HG03280 (cell line): Measurements from ENCODE around the gene ZNF775.

Source experiments
- ATAC-seq: cut with Tn5 transposase; IDR thresholded peaks from one replicate; pipeline ENCODE4 v1.9.1; 2021; ENCODE audit warnings: mild to moderate bottlenecking, moderate library complexity; ENCODE audit not compliant: unreplicated experiment

ZNF775 gene

GRCh38 chr7:150345012-150345411 is 34.1 kb upstream of the ZNF775 start:
- no peak for ATAC-seq

GRCh38 chr7:150346922-150347321 is 32.2 kb upstream of the ZNF775 start:
- ATAC-seq, result no peak

GRCh38 chr7:150351587-150352194 is 27.4 kb upstream of the ZNF775 start:
- no peak for ATAC-seq

GRCh38 chr7:150355666-150356059 is 23.5 kb upstream of the ZNF775 start:
- no peak for ATAC-seq

- no peak for ATAC-seq
These were observed 22.7 kb upstream of the ZNF775 start for GRCh38 chr7:150356265-150356897.

- ATAC-seq, result peak; percentile 50
These were observed 21.9 kb upstream of the ZNF775 start for GRCh38 chr7:150357270-150357669.

- ATAC-seq, result no peak
These were observed 21.2 kb upstream of the ZNF775 start for GRCh38 chr7:150357771-150358427.

GRCh38 chr7:150358433-150358832 is 20.7 kb upstream of the ZNF775 start:
- no peak for ATAC-seq

GRCh38 chr7:150358988-150359621 is 20.0 kb upstream of the ZNF775 start:
- no peak for ATAC-seq

- no peak for ATAC-seq
These were observed 19.3 kb upstream of the ZNF775 start for GRCh38 chr7:150359622-150360362.

- ATAC-seq, result no peak
These were observed 18.6 kb upstream of the ZNF775 start for GRCh38 chr7:150360363-150361058.

GRCh38 chr7:150361402-150361801 is 17.7 kb upstream of the ZNF775 start:
- no peak for ATAC-seq

GRCh38 chr7:150361807-150362621 is 17.1 kb upstream of the ZNF775 start:
- ATAC-seq, result no peak

GRCh38 chr7:150363370-150363769 is 15.8 kb upstream of the ZNF775 start:
- no peak for ATAC-seq

GRCh38 chr7:150363872-150364271 is 15.3 kb upstream of the ZNF775 start:
- no peak for ATAC-seq

GRCh38 chr7:150365194-150365593 is 13.9 kb upstream of the ZNF775 start:
- no peak for ATAC-seq

GRCh38 chr7:150365673-150366398 is 13.3 kb upstream of the ZNF775 start:
- ATAC-seq, result no peak

GRCh38 chr7:150367677-150368095 is 11.4 kb upstream of the ZNF775 start:
- ATAC-seq, result no peak
